GM10248 (cell line): ENCODE measurements around the gene PGBD1.

Experiments
- CTCF ChIA-PET: fragments of 300-600 bp; sonication (Branson Sonifier 250); formaldehyde crosslinking; extraction: SDS; loops from one replicate; lab custom pipeline; 2021; ENCODE audit warnings: antibody characterized with exemption; lab: Yijun Ruan, JAX
- POLR2A ChIA-PET: fragments of 350-650 bp; sonication (Branson Sonifier 250); formaldehyde crosslinking; extraction: SDS; loops from one replicate; lab custom pipeline; 2020; ENCODE audit warnings: antibody characterized with exemption; lab: Yijun Ruan, JAX
- DNase-seq: peaks from one replicate; pipeline ENCODE4 v3.0.0; 2012; ENCODE audit errors: extremely low spot score
- TF ChIP-seq, protein P1 (sequence below): IDR thresholded peaks from 2 replicates; pipeline ENCODE4 v1.5.1; 2012; ENCODE audit warnings: mild to moderate bottlenecking, low read depth; ENCODE audit errors: extremely low read depth, missing control alignments, control extremely low read depth

PGBD1 gene

GRCh38 chr6:28257042-28257441, 24.3 kb upstream of the PGBD1 start:
- ChIA-PET CTCF (no interaction called here), POLR2A (no interaction called here)
- no peak for DNase-seq
- TF ChIP-seq, protein P1, sequence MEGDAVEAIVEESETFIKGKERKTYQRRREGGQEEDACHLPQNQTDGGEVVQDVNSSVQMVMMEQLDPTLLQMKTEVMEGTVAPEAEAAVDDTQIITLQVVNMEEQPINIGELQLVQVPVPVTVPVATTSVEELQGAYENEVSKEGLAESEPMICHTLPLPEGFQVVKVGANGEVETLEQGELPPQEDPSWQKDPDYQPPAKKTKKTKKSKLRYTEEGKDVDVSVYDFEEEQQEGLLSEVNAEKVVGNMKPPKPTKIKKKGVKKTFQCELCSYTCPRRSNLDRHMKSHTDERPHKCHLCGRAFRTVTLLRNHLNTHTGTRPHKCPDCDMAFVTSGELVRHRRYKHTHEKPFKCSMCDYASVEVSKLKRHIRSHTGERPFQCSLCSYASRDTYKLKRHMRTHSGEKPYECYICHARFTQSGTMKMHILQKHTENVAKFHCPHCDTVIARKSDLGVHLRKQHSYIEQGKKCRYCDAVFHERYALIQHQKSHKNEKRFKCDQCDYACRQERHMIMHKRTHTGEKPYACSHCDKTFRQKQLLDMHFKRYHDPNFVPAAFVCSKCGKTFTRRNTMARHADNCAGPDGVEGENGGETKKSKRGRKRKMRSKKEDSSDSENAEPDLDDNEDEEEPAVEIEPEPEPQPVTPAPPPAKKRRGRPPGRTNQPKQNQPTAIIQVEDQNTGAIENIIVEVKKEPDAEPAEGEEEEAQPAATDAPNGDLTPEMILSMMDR, result no peak

DNA sequence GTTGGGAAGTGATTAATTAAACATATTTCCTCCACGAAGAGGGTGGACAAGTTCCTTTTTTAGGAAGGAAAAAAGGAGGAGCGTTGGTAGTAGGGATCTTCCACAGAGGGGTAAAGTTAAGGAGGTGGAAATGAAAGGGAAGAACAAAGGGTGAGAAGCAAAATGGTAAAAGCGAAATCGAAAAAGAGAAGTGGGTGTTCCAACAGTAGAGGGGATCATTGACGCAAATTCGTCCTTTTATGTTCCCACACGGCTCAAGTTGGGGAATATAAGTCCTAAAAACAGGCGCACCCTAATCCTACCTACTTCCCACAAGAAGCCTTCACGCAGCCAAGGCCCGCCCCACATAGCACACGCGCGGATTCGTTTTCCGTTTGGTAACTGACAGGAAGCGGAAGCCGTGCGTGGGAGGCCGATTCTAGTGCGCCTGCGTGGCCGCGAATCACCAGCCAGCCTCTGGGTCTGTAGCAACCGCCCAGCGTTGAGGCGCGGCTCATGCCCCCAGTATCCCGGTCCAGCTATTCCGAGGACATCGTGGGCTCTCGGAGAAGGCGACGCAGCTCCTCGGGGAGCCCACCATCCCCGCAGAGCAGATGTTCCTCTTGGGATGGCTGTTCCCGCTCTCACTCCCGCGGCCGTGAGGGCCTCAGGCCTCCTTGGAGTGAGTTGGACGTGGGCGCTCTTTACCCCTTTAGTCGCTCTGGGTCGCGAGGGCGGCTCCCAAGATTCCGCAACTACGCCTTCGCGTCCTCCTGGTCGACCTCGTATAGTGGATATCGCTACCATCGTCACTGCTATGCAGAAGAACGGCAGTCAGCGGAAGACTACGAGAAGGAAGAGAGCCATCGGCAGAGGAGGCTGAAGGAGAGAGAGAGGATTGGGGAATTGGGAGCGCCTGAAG, 22.2 kb upstream of the PGBD1 start, which contains the start of gene NKAPL:
Gene NKAPL, plus strand, starts transcription at position 421 of the 901 bp plus-strand sequence. Its CDS starts 75 bp downstream, at position 496.
- TF ChIP-seq, protein P1, result no peak
- POLR2A ChIA-PET, result no interaction called here
- CTCF ChIA-PET, result no interaction called here
- DNase-seq, result peak; percentile 70

GRCh38 chr6:28263922-28264321, 17.4 kb upstream of the PGBD1 start:
- CTCF ChIA-PET, result interaction anchor here (1.0 to 2.5 kb wide), 3 partner anchors 17 to 92 kb away, joined by 3 to 8 read pairs (median 4); no protein-coding TSS in a partner anchor
- DNase-seq, result no peak
- POLR2A ChIA-PET, result no interaction called here
- TF ChIP-seq, protein P1, result no peak

GRCh38 chr6:28264834-28265401, 16.5 kb upstream of the PGBD1 start:
- TF ChIP-seq, protein P1, result no peak
- POLR2A ChIA-PET, result no interaction called here
- CTCF ChIA-PET, result interaction anchor here (2.5 kb wide), 1 partner anchor 91 kb away, joined by 8 read pairs; no protein-coding TSS in a partner anchor

DNA sequence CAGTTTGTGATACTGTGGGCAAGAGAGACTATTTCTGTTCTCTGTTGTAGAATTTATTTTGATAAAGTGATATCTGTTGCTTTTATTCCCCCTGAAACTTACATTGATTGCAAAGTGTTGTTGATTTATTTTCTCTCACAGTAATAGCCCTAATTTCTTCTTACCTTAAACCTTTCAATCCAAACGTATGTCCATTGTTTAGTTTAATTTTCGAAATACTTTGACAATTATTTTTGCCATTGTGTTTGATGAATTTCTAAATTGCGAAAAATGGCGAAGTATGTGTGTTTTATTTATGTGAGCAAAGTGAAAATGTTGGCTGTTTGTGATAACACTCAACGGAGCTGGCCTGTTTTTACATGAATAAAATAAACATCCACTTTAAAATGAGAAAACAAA, 14.8 kb upstream of the PGBD1 start:
- TF ChIP-seq, protein P1, result no peak
- POLR2A ChIA-PET, result interaction anchor here (1.0 kb wide), 2 partner anchors 14 to 41 kb away, joined by 3 to 12 read pairs; partner anchors contain the start of genes ZKSCAN4 and ZSCAN9
- DNase-seq, result no peak
- CTCF ChIA-PET, result interaction anchor here (1.2 to 2.9 kb wide), 4 partner anchors 14 to 90 kb away, joined by 3 to 13 read pairs (median 6); partner anchors contain the start of genes PGBD1 and ZKSCAN4

More at GRCh38 chr6:28264834-28265401, 16.5 kb upstream of the PGBD1 start:
- no peak for DNase-seq
